Panc1 (cell line): ENCODE data around the gene PIK3R5. TPM values are rescaled to one million over a fixed set of nuclear protein-coding genes. Genes with fewer than 3 reads are reported as not detected.

Source experiments
- ATAC-seq: fragments of 200-7000 bp; cut with Tn5 transposase; 2 replicates; pipeline ENCODE4 v1.9.1; 2020; ENCODE audit warnings: mild to moderate bottlenecking, moderate library complexity
- BruUV-seq: library from RNA; stranded (reverse); fragments of 400-500 nt; replicated peaks from 2 replicates; lab custom pipeline; 2021; lab: Mats Ljungman, UMichigan
- CTCF ChIA-PET: fragments of 300-600 bp; sonication (Branson Sonifier 250); formaldehyde crosslinking; loops from one replicate; lab custom pipeline; 2022; ENCODE audit warnings: antibody characterized with exemption; lab: Charles Lee
- POLR2A ChIA-PET: fragments of 300-600 bp; sonication (Branson Sonifier 250); formaldehyde crosslinking; loops from one replicate; lab custom pipeline; 2022; ENCODE audit warnings: antibody characterized with exemption; lab: Charles Lee
- DNase-seq: peaks from one replicate; pipeline ENCODE4 v3.0.0-alpha.2; 2010; ENCODE audit warnings: low read depth, low spot score
- H3K27ac ChIP-seq: 2 replicates; pipeline ENCODE4 v1.5.1; 2011; ENCODE audit warnings: mild to moderate bottlenecking, low read length, inconsistent platforms
- H3K27me3 ChIP-seq: fragments of 200-500 bp; sonication (Bioruptor generic); 2 replicates; pipeline ENCODE4 v1.6.0; 2014; ENCODE audit warnings: low read length, inconsistent platforms; ENCODE audit not compliant: control insufficient read depth, insufficient read depth
- H3K36me3 ChIP-seq: fragments of 200-500 bp; sonication (Bioruptor generic); 2 replicates; pipeline ENCODE4 v1.5.1; 2014; ENCODE audit warnings: inconsistent platforms, mild to moderate bottlenecking, low read length, moderate library complexity; ENCODE audit not compliant: control insufficient read depth, insufficient read depth
- H3K4me1 ChIP-seq: 2 replicates; pipeline ENCODE4 v1.5.1; 2011; ENCODE audit warnings: inconsistent platforms, mild to moderate bottlenecking, low read length, moderate library complexity; ENCODE audit not compliant: control insufficient read depth, insufficient read depth
- H3K4me3 ChIP-seq, 2 experiments: 2 replicates each; pipeline ENCODE4 v1.5.1; 2011 to 2012; ENCODE audit warnings: low read depth in 2 of 2, low read length in 2 of 2, mild to moderate bottlenecking in 2 of 2, inconsistent platforms in 1 of 2, moderate library complexity in 1 of 2
- H3K9me3 ChIP-seq: fragments of 200-500 bp; sonication (Bioruptor generic); 2 replicates; pipeline ENCODE4 v1.5.1; 2014; ENCODE audit warnings: low read depth, mild to moderate bottlenecking, inconsistent platforms, low read length, moderate library complexity; ENCODE audit not compliant: control insufficient read depth, insufficient read depth
- POLR2AphosphoS5 ChIP-seq: IDR thresholded peaks from 2 replicates; pipeline ENCODE4 v1.6.1; 2012; ENCODE audit warnings: mild to moderate bottlenecking, low read depth, low read length, moderate library complexity
- SIN3A ChIP-seq: IDR thresholded peaks from 2 replicates; pipeline ENCODE4 v1.6.1; 2012; ENCODE audit warnings: low read depth, mild to moderate bottlenecking, low read length, moderate library complexity, borderline replicate concordance; ENCODE audit not compliant: insufficient read depth
- TCF7L2 ChIP-seq: IDR thresholded peaks from 2 replicates; pipeline ENCODE4 v1.6.1; 2011; ENCODE audit warnings: mild to moderate bottlenecking, low read depth, low read length, inconsistent platforms
- in situ Hi-C: cut with HindIII; loops from 2 replicates; pipeline ENCODE4 v1.10.0; 2016; ENCODE audit warnings: low sequenced_read_pairs, low pct_unique_long_range_greater_than_20kb
- intact Hi-C: fragments of 100-400 bp; cut with micrococcal nuclease; formaldehyde crosslinking; loops from one replicate; pipeline ENCODE4 v1.10.0; 2022; ENCODE audit not compliant: unreplicated experiment
- total RNA-seq: library from RNA; stranded (reverse); gene quantifications from one replicate; pipeline ENCODE4 v1.2.1, GENCODE V29; 2021; ENCODE audit not compliant: unreplicated experiment
- TF ChIP-seq, protein P1 (sequence below): fragments of 450-650 bp; IDR thresholded peaks from 2 replicates; pipeline ENCODE4 v1.5.1; 2017; ENCODE audit warnings: mild to moderate bottlenecking
- TF ChIP-seq, protein P2 (sequence below), 2 experiments: IDR thresholded peaks; 2 replicates each; pipeline ENCODE4 v1.6.1; 2011 to 2012; ENCODE audit warnings: low read depth in 2 of 2, control low read depth in 1 of 2, low read length in 1 of 2, mild to moderate bottlenecking in 1 of 2, moderate library complexity in 1 of 2; ENCODE audit not compliant: insufficient read depth in 1 of 2

The PIK3R5 gene
- total RNA-seq, 1 experiment from 2014 or later, result 0.15 TPM

DNA sequence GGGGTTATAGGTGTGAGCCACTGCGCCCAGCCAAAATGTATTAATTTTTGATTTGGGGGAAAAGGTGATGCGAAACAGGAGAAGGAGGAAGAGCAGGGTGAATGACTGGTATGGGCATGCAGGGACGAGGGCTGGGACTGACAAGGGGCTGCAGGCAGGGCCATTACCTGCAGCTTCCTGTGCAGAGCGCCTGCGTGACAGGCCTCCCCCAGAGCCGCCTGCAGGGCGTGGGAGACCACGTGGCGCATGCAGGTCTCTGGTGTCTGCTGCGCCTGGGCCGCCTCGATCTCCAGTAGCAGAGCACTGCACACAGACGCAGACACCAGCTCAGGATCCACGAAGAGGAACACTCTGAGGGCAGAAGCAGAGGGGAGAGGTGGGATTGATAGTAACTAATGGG lies 130.4 kb downstream of the PIK3R5 start:
- intact Hi-C loops, result no loop called here
- no peaks in the 10 kb centered on the region for H3K4me1 ChIP-seq
- DNase-seq (no peak), ATAC-seq (no peak)
- peaks cover 3% of the 10 kb centered on the region; the same call in 1 of the 2 replicates for H3K27me3 ChIP-seq
- no peaks in the 10 kb centered on the region for H3K9me3 ChIP-seq
- no TSS peak for BruUV-seq
- ChIA-PET POLR2A (no interaction called here), CTCF (no interaction called here)
- in situ Hi-C loops, result no loop called here
- H3K4me3 ChIP-seq, result no peak overlapping the region
- no peak overlapping the region for H3K27ac ChIP-seq
- TF ChIP-seq SIN3A (no peak), POLR2AphosphoS5 (no peak)
- no peaks in the 10 kb centered on the region for H3K36me3 ChIP-seq

DNA sequence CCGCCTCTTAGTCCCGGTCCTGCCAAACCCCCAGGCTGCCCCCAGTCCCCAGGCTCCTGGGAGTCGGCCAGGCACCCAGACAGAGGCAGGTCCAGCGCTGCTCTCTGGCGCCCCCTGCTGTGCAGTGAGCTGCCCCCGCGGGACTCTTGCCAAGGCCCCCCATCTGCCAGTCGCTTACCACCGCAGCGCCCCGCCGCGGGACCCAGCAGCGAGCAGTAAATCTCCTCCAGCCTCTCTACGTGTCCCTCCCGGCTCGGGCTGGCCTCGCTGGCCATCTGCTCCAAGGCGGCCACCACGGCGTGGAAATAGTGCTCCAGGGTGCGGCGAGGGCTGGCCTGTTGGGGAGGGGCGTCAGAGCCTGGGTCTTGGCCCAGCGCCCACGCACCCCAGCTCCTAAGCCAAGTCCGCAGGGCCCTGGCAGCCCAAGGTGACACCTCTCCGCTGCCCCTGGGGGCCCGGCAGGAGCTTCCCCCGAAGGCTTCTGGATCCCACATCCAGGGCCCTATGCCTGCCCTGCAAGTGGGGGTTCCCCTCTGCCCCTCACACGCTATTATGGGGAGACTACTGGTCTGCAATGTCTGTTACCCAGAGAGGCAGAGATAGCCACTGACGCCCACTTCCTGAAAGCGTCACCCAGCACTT lies 132.7 kb downstream of the PIK3R5 start:
- no peaks in the 10 kb centered on the region for H3K36me3 ChIP-seq
- H3K4me1 ChIP-seq, result no peaks in the 10 kb centered on the region
- H3K9me3 ChIP-seq, result no peaks in the 10 kb centered on the region
- ChIA-PET POLR2A (interaction anchor here (0.7 kb wide), 2 partner anchors 16 to 164 kb away, joined by 5 to 6 read pairs; no protein-coding TSS in a partner anchor), CTCF (no interaction called here)
- ATAC-seq (no peak), DNase-seq (no peak)
- H3K27me3 ChIP-seq, result peaks cover 3% of the 10 kb centered on the region
- no peak overlapping the region for H3K4me3 ChIP-seq
- in situ Hi-C loops, result no loop called here
- H3K27ac ChIP-seq, result no peak overlapping the region
- intact Hi-C loops, result no loop called here
- TF ChIP-seq POLR2AphosphoS5 (no peak), TCF7L2 (no peak)
- TF ChIP-seq, protein P1, sequence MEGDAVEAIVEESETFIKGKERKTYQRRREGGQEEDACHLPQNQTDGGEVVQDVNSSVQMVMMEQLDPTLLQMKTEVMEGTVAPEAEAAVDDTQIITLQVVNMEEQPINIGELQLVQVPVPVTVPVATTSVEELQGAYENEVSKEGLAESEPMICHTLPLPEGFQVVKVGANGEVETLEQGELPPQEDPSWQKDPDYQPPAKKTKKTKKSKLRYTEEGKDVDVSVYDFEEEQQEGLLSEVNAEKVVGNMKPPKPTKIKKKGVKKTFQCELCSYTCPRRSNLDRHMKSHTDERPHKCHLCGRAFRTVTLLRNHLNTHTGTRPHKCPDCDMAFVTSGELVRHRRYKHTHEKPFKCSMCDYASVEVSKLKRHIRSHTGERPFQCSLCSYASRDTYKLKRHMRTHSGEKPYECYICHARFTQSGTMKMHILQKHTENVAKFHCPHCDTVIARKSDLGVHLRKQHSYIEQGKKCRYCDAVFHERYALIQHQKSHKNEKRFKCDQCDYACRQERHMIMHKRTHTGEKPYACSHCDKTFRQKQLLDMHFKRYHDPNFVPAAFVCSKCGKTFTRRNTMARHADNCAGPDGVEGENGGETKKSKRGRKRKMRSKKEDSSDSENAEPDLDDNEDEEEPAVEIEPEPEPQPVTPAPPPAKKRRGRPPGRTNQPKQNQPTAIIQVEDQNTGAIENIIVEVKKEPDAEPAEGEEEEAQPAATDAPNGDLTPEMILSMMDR, result peak; percentile 90
- no TSS peak for BruUV-seq

DNA sequence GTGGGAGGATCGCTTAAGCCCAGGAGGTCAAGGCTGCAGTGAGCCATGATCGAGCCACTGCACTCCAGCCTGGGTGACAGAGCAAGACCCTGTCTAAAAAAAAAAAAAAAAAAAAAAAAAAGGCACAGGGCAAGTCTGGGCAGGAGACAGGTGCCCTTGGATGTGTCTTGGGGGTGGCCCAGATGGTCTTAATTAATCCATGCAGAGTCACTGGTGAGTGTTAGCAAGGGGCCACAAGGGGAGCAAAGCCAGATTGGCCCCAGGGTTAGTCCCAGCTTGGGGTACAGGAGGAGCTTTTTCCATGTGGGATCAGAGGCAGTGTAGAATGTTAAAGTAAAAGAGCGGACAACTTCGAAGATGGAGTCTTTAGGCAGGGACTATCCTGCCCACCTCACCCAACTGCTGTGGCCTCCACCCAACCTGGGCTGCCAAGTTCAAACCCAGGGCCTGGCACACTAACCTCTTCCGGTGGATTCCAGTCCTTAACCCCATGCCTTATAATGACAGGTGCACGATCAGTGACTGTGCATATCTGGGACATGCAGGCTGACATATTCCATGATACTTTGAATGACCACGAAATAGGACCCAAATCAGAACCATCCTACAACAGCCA lies 134.2 kb downstream of the PIK3R5 start:
- in situ Hi-C loops (no loop called here), intact Hi-C loops (no loop called here)
- Histone ChIP-seq H3K4me1 (no peaks in the 10 kb centered on the region), H3K4me3 (no peak overlapping the region), H3K9me3 (no peaks in the 10 kb centered on the region), H3K27me3 (peaks cover 3% of the 10 kb centered on the region), H3K27ac (no peak overlapping the region), H3K36me3 (no peaks in the 10 kb centered on the region)
- no peak for ATAC-seq
- TF ChIP-seq POLR2AphosphoS5, result no peak
- TF ChIP-seq TCF7L2, result no peak
- TF ChIP-seq SIN3A, result no peak
- TF ChIP-seq, protein P1, result no peak
- TF ChIP-seq, protein P2, sequence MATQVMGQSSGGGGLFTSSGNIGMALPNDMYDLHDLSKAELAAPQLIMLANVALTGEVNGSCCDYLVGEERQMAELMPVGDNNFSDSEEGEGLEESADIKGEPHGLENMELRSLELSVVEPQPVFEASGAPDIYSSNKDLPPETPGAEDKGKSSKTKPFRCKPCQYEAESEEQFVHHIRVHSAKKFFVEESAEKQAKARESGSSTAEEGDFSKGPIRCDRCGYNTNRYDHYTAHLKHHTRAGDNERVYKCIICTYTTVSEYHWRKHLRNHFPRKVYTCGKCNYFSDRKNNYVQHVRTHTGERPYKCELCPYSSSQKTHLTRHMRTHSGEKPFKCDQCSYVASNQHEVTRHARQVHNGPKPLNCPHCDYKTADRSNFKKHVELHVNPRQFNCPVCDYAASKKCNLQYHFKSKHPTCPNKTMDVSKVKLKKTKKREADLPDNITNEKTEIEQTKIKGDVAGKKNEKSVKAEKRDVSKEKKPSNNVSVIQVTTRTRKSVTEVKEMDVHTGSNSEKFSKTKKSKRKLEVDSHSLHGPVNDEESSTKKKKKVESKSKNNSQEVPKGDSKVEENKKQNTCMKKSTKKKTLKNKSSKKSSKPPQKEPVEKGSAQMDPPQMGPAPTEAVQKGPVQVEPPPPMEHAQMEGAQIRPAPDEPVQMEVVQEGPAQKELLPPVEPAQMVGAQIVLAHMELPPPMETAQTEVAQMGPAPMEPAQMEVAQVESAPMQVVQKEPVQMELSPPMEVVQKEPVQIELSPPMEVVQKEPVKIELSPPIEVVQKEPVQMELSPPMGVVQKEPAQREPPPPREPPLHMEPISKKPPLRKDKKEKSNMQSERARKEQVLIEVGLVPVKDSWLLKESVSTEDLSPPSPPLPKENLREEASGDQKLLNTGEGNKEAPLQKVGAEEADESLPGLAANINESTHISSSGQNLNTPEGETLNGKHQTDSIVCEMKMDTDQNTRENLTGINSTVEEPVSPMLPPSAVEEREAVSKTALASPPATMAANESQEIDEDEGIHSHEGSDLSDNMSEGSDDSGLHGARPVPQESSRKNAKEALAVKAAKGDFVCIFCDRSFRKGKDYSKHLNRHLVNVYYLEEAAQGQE (IDR thresholded peaks at IDR 0.05; ENCODE audit: insufficient read depth in 1 of 2, low read depth in 2 of 2, low read length in 1 of 2), result no peak
- POLR2A ChIA-PET, result no interaction called here
- BruUV-seq, result no TSS peak
- no peak for DNase-seq
- CTCF ChIA-PET, result interaction anchor here (0.6 to 0.7 kb wide), 2 partner anchors 466 to 512 kb away, joined by 4 to 7 read pairs; no protein-coding TSS in a partner anchor
